Activated CD8-positive, alpha-beta memory T cell treated with anti-CD3 and anti-CD28 coated beads for 1 hour (primary cell): ENCODE measurements around the gene CATSPERD.

Source experiments
- DNase-seq, 2 donors: peaks; one replicate each; pipeline ENCODE4 v3.0.0-alpha.2; 2020; ENCODE audit warnings: low read depth in 1 of 2; ENCODE audit errors: extremely low read depth in 1 of 2

Gene CATSPERD

DNA sequence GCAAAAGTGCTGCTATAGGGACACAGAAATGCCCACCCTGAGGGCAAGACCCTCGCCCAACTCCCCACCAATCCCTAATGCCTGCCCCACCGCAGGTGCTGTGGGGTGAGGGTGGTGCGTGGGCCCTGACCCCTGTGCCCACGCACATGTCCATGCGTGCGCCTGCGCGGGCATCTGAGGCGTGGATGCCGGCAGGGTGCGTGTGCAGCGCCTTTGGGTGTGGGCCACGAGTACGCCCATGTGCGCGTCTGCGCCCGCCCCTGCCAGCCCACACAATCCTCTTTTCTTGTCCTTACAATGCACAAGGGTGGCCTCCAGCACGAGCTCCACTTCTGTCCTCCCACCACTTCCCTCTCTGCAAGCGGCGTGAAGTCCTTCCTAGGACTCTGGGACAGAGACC, 104.7 kb downstream of the CATSPERD start:
- no peak for DNase-seq

DNA sequence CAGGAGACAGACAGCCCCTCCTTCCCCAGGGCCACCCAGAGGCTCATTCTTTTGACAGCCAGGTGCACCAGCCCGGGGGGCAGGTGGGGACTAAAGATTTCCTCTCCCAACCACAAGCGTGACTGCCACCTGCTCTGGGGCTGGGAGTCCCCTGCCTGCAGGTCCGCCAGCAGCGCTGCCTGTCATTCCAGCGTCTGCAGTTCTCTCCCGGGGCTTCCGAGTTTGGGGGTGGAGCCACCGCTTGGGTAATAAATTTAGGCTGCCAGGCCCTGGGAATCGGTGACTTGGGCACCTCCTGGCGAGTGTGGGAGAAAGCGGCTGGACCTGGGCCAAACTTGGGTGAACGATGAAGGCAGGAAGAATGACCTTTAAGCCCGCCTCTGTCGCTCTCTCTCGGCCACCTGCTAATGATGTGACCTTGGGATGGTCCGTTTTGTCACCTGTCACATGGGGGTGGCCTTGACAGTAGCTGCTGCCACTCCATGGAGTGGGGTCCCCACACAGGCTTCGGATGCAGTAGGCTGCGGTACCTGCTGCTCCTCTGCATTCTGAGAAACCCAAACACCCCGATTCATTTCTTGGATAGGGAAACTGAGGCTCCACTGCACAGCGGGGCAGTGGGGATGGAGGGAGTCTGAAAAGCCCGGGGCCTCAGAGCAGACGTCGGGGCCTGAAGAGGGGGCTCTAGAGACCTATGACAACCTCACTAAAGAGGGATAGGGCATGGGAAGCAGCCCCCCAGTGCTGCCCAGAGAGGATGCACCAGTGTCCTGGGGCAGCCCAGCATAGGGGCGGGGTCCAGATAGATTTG, 106.3 kb downstream of the CATSPERD start:
- no peak for DNase-seq

DNA sequence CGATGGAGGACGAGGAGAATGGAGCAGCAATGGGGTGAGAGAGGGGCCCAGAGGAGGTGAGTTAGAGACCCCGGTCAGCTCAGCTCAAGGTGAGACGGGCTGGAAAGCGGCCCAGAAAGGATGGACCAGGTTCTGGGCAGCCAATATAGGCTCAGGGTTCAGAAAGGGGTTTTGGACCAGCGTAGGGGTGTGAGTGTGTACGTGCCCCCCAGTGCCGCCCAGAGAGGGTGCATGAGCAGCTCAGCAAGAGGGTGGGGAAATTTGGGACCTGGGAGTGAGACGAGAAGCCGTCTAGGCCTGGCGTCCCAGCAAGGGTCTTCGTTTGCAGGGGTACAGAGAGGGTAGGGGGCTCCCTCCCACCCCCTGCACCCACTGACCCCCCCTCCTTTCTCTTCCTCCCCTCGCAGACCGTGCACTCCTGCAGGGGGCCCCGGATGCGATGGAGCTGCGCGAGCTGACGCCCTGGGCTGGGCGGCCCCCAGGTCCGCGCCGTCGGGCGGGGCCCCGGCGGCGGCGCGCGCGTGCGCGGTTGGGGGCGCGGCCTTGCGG, 107.0 kb downstream of the CATSPERD start:
- no peak for DNase-seq

DNA sequence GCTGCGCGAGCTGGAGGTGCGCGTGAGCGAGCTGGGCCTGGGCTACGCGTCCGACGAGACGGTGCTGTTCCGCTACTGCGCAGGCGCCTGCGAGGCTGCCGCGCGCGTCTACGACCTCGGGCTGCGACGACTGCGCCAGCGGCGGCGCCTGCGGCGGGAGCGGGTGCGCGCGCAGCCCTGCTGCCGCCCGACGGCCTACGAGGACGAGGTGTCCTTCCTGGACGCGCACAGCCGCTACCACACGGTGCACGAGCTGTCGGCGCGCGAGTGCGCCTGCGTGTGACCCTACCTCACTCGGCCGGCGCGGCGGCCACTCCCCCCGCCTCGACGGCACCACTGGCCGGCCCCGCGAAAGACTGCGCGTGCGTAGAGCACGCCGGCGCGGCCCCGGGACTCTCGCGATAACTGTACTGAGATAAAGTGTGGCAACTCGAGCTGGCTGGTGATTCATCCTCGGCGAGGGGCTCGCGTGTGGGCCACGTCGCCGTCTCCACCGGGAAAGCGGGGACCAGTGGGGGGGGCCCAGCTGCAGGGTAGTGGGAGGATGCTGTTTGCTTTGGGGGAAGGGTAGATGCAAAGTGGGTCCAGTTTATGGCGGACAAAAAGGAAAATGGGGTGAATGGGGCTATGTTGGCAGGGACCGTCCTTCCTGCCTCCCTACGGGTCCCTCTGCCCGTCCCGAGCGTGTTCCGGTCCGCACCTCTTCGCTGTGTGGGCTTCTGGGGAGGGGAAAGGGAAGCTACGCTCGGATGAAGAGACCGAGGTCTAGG, 107.6 kb downstream of the CATSPERD start:
- peak; percentile 81 to 89 for DNase-seq
